CD14-positive monocyte (primary cell): ENCODE data around the gene RBMS1. TPM values are rescaled to one million over a fixed set of nuclear protein-coding genes. Genes with fewer than 3 reads are reported as not detected.

Source experiments
- DNase-seq, 3 donors: peaks; one replicate each; pipeline ENCODE4 v3.0.0-alpha.2; 2011 to 2022
- H2AFZ ChIP-seq: 2 replicates; pipeline ENCODE4 v1.6.0; 2012; ENCODE audit warnings: mild to moderate bottlenecking, low read depth, low read length, inconsistent platforms; ENCODE audit not compliant: insufficient read depth, poor library complexity, severe bottlenecking
- H3K27ac ChIP-seq, 2 donors: 1 replicate in 1 of 2; 2 replicates in 1 of 2; pipeline ENCODE4 v1.5.1; 2012 to 2013; ENCODE audit warnings: low read length in 2 of 2, control low read depth in 1 of 2, inconsistent platforms in 1 of 2, low read depth in 1 of 2, mild to moderate bottlenecking in 1 of 2
- H3K27me3 ChIP-seq, 2 donors: one replicate each; pipeline versions ENCODE4 v1.6.0 to v1.6.1; 2011 to 2013; ENCODE audit warnings: low read length in 2 of 2; ENCODE audit not compliant: control insufficient read depth in 2 of 2, insufficient read depth in 2 of 2
- H3K36me3 ChIP-seq, 2 donors: replicated peaks in 1 of 2; 1 replicate in 1 of 2; 2 replicates in 1 of 2; pipeline versions ENCODE4 v1.5.1 to v1.6.1; 2012 to 2013; ENCODE audit warnings: low read length in 2 of 2, control low read depth in 1 of 2, inconsistent platforms in 1 of 2, mild to moderate bottlenecking in 1 of 2; ENCODE audit not compliant: insufficient read depth in 2 of 2, control insufficient read depth in 1 of 2
- H3K4me1 ChIP-seq, 2 donors: 1 replicate in 1 of 2; 2 replicates in 1 of 2; pipeline versions ENCODE4 v1.5.1 to v1.6.1; 2012 to 2013; ENCODE audit warnings: low read length in 2 of 2, control low read depth in 1 of 2, inconsistent platforms in 1 of 2, mild to moderate bottlenecking in 1 of 2, moderate library complexity in 1 of 2; ENCODE audit not compliant: insufficient read depth in 2 of 2, control insufficient read depth in 1 of 2
- H3K4me2 ChIP-seq: replicated peaks from 2 replicates; pipeline ENCODE3; 2012; ENCODE audit warnings: low read length, moderate library complexity, mild to moderate bottlenecking; ENCODE audit not compliant: poor library complexity, severe bottlenecking; ENCODE audit errors: extremely low read depth
- H3K4me3 ChIP-seq, 3 experiments: fragments of 200-600 bp in 1 of 3; sonication (generic) in 1 of 3; replicated peaks in 1 of 3; 1 replicate in 2 of 3; 2 replicates in 1 of 3; pipeline ENCODE4 v1.5.1; 2011 to 2013; ENCODE audit warnings: low read length in 3 of 3, mild to moderate bottlenecking in 3 of 3, control low read depth in 2 of 3, low read depth in 2 of 3, inconsistent platforms in 1 of 3, moderate library complexity in 1 of 3
- H3K79me2 ChIP-seq: 2 replicates; pipeline ENCODE4 v1.6.0; 2012; ENCODE audit warnings: mild to moderate bottlenecking, control low read depth, inconsistent platforms, low read length, moderate library complexity; ENCODE audit not compliant: insufficient read depth
- H3K9ac ChIP-seq: 2 replicates; pipeline ENCODE4 v1.6.0; 2017; ENCODE audit warnings: low read length, mild to moderate bottlenecking; ENCODE audit not compliant: insufficient read depth, poor library complexity, severe bottlenecking
- H3K9me3 ChIP-seq, 2 donors: replicated peaks in 1 of 2; 1 replicate in 1 of 2; 2 replicates in 1 of 2; pipeline versions ENCODE4 v1.5.1 to v1.6.1; 2012 to 2013; ENCODE audit warnings: low read length in 2 of 2, control low read depth in 1 of 2; ENCODE audit not compliant: control insufficient read depth in 1 of 2, insufficient read depth in 1 of 2
- H4K20me1 ChIP-seq: 2 replicates; pipeline ENCODE4 v1.6.0; 2012; ENCODE audit warnings: mild to moderate bottlenecking, low read length, control low read depth, moderate library complexity; ENCODE audit not compliant: insufficient read depth
- H3K27ac Mint-ChIP-seq, 7 donors: one replicate each; pipeline ENCODE4 v1.8.0; 2020; ENCODE audit warnings: mild to moderate bottlenecking in 7 of 7, mixed read lengths in 7 of 7, moderate library complexity in 6 of 7, inconsistent platforms in 2 of 7
- H3K27me3 Mint-ChIP-seq, 3 donors: one replicate each; pipeline ENCODE4 v1.8.0; 2021 to 2022; ENCODE audit warnings: low read depth in 3 of 3, mild to moderate bottlenecking in 3 of 3, mixed read lengths in 3 of 3, moderate library complexity in 3 of 3, inconsistent platforms in 1 of 3
- H3K36me3 Mint-ChIP-seq, 2 donors: one replicate each; pipeline ENCODE4 v1.8.0; 2020; ENCODE audit warnings: mixed read lengths in 2 of 2, inconsistent platforms in 1 of 2, mild to moderate bottlenecking in 1 of 2
- H3K4me1 Mint-ChIP-seq: one replicate; pipeline ENCODE4 v1.8.0; 2020; ENCODE audit warnings: mild to moderate bottlenecking, mixed read lengths
- H3K4me3 Mint-ChIP-seq, 2 donors: one replicate each; pipeline ENCODE4 v1.8.0; 2020; ENCODE audit warnings: mild to moderate bottlenecking in 2 of 2, mixed read lengths in 2 of 2, moderate library complexity in 1 of 2
- H3K9me3 Mint-ChIP-seq, 7 donors: one replicate each; pipeline ENCODE4 v1.8.0; 2020 to 2022; ENCODE audit warnings: mixed read lengths in 7 of 7, mild to moderate bottlenecking in 6 of 7, moderate library complexity in 6 of 7, inconsistent platforms in 2 of 7
- WGBS: methylation state at CpG from one replicate; pipeline ENCODE4 v1.1.5; 2013; ENCODE audit warnings: missing lambda C conversion rate; ENCODE audit not compliant: insufficient coverage; 5-methylcytosine and 5-hydroxymethylcytosine counted together
- intact Hi-C, 2 donors: fragments of 100-400 bp; cut with micrococcal nuclease; formaldehyde crosslinking; loops; one replicate each; pipeline versions ENCODE4 v1.15.0 to v1.15.1; 2023
- polyA plus RNA-seq, 3 donors: library from polyadenylated mRNA; depleted of rRNA in 1 of 3; unstranded in 2 of 3; stranded (reverse) in 1 of 3; fragments of 300-500 nt in 2 of 3; fragments of >200 nt in 1 of 3; fragmentation: Illumina TruSeq in 2 of 3; gene quantifications; 1 replicate in 2 of 3; 2 replicates in 1 of 3; pipeline ENCODE4 v1.2.3, GENCODE V29; 2012 to 2021
- TF ChIP-seq, protein P1 (sequence below): fragments of 200-600 bp; IDR thresholded peaks from one replicate; pipeline ENCODE4 v1.8.0; 2022; ENCODE audit warnings: antibody characterized with exemption, mild to moderate bottlenecking

The RBMS1 gene
- polyA plus RNA-seq, 3 donors: 88.2 to 91.2 (median 89.4) TPM

- H3K36me3 ChIP-seq: no peaks in the 10 kb centered on the region
- Mint-ChIP-seq H3K4me1 (peaks cover 2% of the 10 kb centered on the region), H3K27me3 (peaks cover 0 to 4% (median 3%) of the 10 kb centered on the region in 3 donors), H3K36me3 (no peaks in the 10 kb centered on the region), H3K4me3 (no peak overlapping the region), H3K27ac (peak overlapping the region in 1 of 7 donors; percentile 33), H3K9me3 (peaks cover 0 to 3% (median 0%) of the 10 kb centered on the region in 7 donors)
- 94% methylated on average over 2 of the region's 2 CpGs for WGBS
- no peak overlapping the region for H3K9ac ChIP-seq
- H3K79me2 ChIP-seq: no peaks in the 10 kb centered on the region
- H3K9me3 ChIP-seq: no peaks in the 10 kb centered on the region
- no peak overlapping the region for H3K4me2 ChIP-seq
- no peaks in the 10 kb centered on the region for H3K27me3 ChIP-seq
- H3K4me3 ChIP-seq: no peak overlapping the region
- H3K4me1 ChIP-seq: no peaks in the 10 kb centered on the region
- no peak overlapping the region for H3K27ac ChIP-seq
- no peak for DNase-seq
- TF ChIP-seq, protein P1, sequence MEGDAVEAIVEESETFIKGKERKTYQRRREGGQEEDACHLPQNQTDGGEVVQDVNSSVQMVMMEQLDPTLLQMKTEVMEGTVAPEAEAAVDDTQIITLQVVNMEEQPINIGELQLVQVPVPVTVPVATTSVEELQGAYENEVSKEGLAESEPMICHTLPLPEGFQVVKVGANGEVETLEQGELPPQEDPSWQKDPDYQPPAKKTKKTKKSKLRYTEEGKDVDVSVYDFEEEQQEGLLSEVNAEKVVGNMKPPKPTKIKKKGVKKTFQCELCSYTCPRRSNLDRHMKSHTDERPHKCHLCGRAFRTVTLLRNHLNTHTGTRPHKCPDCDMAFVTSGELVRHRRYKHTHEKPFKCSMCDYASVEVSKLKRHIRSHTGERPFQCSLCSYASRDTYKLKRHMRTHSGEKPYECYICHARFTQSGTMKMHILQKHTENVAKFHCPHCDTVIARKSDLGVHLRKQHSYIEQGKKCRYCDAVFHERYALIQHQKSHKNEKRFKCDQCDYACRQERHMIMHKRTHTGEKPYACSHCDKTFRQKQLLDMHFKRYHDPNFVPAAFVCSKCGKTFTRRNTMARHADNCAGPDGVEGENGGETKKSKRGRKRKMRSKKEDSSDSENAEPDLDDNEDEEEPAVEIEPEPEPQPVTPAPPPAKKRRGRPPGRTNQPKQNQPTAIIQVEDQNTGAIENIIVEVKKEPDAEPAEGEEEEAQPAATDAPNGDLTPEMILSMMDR: no peak
- no peak overlapping the region for H2AFZ ChIP-seq
- intact Hi-C loops: no loop called here
- no peaks in the 10 kb centered on the region for H4K20me1 ChIP-seq
These were observed 231.9 kb downstream of the RBMS1 start for GRCh38 chr2:160261732-160262131.

GRCh38 chr2:160258492-160258805 lies 235.2 kb downstream of the RBMS1 start:
- Mint-ChIP-seq H3K27me3 (peaks cover 0 to 2% (median 1%) of the 10 kb centered on the region in 3 donors), H3K4me3 (no peak overlapping the region), H3K4me1 (no peaks in the 10 kb centered on the region), H3K9me3 (peaks cover 0 to 3% (median 0%) of the 10 kb centered on the region in 7 donors), H3K36me3 (no peaks in the 10 kb centered on the region), H3K27ac (no peak overlapping the region)
- H3K79me2 ChIP-seq: no peaks in the 10 kb centered on the region
- TF ChIP-seq, protein P1: no peak
- no peak overlapping the region for H3K9ac ChIP-seq
- no peaks in the 10 kb centered on the region for H4K20me1 ChIP-seq
- H3K4me1 ChIP-seq: no peaks in the 10 kb centered on the region
- no peak for DNase-seq
- no peak overlapping the region for H3K4me2 ChIP-seq
- H3K27ac ChIP-seq: no peak overlapping the region
- WGBS: no CpG with 5 or more reads among the region's 2 CpGs
- no peaks in the 10 kb centered on the region for H3K9me3 ChIP-seq
- intact Hi-C loops: no loop called here
- H3K4me3 ChIP-seq: no peak overlapping the region
- no peaks in the 10 kb centered on the region for H3K36me3 ChIP-seq
- H2AFZ ChIP-seq: no peak overlapping the region
- H3K27me3 ChIP-seq: no peaks in the 10 kb centered on the region
